Measurements from ENCODE around the gene OSBPL10.

OSBPL10 gene

DNA sequence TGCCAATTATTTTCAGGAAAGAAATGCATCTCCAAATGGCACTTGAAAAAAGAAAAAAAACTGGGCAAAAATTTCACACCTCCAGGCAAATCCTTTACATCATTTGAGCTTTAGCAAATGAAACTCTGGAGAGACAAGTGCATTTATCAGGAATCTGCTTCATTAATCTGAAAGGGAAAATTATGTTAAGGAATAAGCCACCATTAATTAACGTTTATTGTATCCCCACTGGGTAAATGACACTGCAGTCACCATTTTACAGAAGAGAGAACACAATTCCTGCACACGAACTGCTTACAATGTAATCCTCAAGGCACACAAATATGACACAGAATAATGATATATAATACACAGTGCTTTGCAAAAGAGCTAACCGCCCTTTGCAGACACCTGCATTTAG, 217.3 kb downstream of the OSBPL10 start:
- DNase-seq, result no peak

DNA sequence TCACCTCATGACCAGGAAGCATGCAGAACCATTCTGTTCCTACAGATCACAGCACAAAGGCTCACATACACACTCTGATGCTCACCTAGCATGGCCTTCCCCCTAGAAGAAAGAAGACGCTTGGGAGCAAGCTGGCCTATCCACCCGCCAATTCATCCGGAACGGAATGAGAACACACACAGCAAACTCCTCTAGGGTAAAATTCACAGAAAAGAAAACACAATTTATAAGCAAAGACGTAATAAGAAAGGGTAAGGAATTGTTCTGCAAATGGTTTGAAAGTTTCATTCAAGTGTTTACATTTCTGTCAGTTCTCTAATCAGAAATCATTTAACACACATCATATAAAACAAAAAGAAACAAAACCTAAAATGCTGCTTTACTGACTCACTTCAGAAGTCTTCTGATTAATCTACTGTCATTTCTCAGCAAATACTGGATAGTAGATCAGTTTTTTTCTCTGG, 218.1 kb downstream of the OSBPL10 start:
- DNase-seq, result no peak

DNA sequence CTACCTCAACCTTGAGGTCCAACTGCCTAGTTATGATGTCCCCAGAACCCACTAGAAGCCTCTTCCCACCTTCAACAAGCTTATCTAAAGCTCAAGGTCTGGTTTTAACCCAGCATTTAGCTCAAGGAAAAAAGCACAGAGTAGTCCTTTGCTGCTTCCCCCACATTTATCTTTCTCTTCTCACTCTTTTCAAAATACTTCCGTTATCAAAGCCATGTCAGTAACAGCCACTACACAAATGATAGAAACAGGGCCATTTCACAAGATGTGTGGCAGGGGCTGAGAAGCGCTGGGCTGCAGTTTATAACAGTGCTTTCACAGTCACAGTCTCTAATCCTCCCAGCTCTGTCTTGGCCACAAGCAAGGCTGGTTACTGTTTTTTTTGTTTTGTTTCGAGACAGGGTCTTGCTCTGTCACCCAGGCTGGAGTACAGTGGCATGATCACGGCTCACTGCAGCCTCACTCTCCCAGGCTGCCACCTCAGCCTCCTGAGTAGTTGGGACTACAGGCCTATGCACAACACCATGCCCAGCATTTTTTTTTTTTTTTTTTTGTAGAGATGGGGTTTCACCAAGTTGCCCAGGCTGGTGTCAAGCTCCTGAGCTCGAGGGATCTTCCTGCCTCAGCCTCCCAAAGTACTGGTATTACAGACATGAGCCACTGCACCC, 218.8 kb downstream of the OSBPL10 start:
- no peak for DNase-seq

DNA sequence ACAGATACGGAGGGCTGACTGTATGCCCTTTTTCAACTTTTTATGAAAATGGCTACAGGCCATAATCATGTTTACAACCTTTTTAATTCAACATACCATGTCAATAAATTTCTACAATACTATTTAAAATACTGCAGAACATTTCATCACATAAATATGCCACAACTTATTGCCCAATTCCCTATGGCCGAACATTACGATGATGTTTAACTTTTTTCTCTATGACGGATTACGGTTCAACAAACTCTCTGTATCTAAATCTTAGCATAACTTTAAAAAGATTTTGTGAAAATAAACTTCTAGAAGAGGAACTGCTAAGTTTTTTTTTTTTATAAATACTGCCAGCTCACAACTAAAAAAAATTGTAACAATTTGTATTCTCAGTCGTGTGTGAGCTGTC, 220.4 kb downstream of the OSBPL10 start:
- no peak for DNase-seq

DNA sequence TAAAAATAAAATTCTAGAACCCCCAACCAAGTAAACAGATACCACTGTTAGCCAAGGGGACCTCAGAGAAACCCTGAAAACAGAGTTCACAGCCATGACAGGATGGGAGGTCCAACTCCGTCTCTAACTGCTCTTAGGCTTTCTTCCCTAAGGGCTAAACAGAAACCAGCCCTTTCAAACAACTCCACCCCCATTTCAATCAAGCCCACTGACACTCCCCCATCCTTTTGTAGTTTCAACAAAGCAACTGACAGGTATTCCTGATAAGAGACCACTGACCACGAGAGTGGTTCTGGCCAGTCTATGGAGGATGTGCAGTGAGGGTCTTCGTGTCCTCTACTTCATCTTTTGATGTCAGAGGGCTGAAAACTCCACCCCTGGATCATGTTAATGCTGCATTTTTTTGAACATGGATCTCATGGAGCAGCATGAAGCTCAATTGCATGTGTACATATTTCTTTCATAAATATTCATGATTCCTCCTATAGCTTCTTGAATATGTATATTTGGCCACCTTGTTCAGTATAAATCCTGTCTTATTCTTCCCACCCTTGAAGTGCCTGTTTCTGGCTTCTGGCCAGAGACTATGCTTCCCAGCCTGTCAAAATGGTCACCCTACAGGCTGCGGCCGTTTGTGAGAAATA, 222.6 kb downstream of the OSBPL10 start:
- DNase-seq, result no peak

DNA sequence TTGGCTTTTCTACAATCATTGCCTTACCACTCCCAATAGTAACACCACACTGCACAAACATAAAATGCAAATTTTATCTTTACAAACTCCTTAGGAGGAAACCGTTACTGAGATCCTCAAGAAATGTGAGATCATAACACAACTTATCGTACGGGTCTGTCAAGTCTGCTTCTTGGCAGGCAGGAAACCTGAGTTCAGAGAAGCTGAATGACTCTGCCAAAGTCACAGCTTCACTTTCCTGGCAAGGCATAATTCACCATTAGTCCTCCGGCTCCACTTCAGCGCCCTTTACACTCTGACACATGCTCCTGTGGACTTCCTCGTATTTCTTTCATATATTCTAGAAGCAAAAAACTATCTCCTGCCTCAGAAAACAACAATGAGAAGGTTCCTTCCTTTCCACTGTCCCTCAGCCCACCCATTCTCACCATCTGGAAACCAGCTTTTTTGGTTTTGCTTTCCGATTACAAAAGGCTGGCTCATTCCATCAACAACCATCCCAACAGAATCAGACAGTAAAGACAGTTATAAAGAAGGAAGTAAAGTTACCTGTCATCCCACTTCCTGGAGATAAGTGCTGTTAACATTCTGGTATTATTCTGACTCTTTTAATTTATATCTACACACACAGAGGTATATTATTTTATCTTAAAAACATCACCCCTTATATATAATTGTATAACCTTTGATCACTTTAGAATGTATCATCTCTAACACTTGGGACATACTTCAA, 225.0 kb downstream of the OSBPL10 start:
- no peak for DNase-seq

DNA sequence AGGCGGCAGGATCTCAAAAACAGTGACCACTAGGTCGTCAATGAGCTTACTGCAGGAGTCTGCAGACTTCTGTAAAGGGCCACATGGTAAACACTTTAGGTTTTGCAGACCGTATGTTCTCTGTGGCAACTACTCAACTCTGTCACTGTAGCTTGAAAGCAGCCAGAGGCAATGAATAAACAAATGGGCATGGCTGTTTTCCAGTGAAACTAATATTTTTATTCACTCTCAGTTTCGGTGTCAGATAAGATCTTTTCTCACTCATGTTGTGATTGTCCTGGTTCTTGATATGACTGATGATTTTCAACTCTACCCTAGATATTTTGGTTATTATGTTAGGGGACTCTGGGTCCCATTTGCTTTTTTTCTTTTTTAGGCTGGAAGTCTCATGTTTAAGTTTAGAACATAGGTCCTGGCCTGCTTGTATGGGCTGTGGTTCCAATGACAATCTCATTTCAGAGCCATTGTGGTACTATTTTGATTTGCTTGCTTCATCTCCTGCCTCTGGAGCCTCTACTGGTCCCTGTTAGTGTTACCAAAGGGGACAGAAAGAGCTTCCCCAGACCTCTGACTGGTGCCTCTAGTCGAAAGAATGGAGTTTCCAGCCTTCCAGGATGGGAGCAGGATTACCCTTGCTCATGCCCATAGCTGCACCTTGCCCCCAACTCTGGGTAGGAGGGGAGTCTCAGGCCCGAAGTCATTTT, 226.3 kb downstream of the OSBPL10 start:
- DNase-seq, result no peak

DNA sequence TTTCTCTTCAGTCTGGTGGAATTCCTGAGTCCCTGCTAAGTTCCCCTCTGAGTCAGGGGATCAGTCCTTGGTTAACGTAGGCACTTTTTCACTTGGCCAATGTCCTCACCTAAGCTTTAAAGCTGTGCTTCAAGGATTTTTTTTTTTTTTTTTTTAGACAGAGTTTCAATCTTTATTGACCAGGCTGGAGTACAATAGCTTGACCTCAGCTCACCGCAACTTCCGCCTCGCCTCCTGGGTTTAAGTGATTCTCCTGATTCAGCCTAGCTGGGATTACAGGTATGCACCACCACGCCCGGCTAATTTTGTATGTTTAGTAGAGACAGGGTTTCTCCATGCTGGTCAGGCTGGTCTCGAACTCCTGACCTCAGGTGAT, 228.0 kb downstream of the OSBPL10 start:
- no peak for DNase-seq

DNA sequence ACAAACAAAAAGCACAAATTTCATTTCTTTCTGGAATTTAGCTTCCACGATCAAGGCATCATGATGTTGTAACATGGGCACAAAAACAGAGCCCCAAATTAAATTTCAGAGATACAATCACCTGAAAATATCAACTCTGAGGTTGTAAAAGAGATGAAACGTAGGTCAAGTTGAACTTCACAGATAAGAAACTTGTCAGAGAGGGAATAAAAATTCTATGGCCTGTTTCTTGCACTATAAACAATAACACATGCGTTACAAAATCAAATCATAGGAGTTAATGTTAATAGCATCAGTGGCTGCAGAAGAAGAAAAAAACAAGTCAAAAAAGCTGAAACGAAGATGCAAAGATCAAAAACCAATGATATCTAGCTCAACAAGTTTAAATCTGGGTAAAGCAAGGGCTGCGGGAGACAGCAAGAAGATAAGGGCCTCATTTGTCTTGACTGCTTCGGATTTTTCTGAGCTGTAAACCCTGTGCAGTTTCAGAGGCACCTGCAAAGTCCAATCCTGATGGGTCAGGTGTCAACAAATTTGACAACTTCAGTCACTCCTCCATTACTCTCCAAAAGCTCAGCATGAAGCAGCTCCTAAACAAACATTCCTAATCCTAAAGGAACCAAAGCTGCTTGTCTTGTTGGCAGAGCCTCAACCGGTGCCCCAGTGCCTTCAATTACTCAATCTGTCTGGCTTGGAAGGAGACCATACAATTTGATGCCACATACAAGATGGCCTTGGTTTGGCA, 228.6 kb downstream of the OSBPL10 start:
- DNase-seq, result no peak

DNA sequence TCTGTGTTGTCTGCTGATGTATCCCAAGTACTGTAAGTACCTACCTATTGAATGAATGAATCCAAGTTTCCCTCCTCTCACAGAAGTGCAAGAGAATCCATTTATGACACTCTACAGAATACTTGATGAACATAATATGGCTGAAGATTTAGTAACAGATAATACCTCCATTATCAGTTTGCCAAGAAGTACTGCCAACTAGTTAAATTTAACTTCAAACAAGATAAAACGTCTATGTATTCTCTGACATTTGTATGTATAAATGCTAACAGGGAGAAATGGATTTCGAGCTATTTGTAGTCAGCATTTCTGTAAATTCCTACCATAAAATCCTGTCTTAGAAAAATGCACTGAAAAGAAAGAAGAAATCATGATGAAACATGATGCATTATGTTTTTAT, 230.7 kb downstream of the OSBPL10 start:
- DNase-seq, result no peak

DNA sequence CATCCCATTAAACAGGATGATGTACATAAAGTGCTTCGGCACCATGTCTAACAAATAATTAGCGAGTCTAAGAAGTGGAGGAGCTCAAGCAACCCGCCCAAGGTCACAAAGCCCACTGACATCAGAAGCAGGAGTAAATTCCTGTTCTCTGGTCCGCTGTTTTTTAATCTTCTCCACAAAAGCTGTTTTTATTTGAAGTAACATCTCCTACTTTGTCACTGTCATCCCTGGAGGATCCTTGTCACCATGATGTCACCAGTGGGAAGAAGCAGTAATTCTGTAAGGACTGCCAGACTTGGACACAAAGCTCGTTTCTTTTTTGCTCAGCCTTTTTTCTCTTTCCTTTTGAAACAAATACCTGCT, 232.1 kb downstream of the OSBPL10 start:
- DNase-seq, result no peak

DNA sequence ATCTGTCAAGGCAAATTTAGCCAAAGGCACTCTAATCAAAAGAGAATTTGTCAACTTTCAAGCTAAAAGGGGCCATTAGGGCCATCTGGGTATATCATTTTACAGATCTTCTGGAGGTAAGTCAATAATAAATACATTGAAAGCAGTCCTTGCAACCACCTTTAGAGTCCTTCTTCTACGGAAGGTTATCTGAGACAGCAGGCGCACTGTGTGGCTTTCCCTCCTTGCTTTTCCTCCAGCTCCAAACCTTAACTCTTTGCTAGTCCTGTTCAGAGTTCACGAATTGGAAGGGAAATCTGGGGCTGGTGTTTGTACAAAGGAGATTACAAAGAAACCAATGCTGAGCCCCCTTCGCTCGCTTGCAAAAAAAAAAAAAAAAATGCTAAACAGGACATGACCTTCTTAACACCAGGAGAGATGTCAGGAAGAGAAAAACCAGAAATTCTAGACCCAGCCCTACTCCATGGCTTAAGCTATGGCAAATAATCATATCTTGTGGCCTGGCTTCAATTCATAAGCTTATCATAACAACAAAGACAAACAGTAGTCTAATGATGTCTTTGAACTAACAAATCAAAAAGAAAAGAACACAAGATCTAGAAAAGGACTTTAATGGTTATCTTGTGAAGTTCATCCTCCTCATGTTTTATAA, 232.7 kb downstream of the OSBPL10 start:
- DNase-seq, result no peak

DNA sequence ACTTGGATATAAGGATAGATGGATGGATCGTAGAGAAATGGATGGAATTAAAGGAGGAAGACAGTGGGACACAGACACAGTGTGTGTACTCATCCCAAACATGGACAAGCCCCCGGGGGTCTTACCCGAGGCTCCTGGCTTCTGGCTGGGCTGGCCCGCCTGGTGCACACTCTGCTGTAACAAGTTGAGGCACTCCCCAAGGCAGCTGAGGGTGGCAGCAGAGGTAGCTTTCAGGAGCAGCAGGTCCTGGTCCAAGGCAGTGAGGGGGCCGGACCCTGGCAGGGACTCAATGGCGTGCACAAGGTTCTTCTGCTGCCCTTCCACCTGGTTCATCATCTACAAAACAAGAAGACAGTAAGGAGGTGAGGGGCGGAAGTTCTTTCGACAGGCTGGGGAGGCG, 233.3 kb downstream of the OSBPL10 start:
- DNase-seq, result no peak

DNA sequence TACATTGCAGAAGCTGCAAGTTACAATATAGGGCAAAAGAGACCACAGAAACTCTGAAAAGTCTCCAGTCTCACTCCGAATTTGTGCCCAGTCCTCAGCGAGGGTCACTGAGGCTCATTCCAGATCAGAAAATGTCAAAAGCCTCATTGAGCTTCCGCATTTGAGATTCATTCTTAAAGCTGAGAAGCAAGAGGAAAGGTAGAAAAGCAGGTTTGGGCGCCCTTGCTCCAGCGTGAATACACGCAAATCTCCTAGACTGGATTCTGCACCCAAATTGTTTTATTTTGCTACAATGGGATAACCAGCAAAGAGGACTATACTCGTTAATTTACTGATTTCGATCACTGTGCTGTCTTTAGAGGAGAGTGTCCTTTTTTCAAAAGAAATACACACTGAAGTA, 236.1 kb downstream of the OSBPL10 start:
- DNase-seq, result no peak

DNA sequence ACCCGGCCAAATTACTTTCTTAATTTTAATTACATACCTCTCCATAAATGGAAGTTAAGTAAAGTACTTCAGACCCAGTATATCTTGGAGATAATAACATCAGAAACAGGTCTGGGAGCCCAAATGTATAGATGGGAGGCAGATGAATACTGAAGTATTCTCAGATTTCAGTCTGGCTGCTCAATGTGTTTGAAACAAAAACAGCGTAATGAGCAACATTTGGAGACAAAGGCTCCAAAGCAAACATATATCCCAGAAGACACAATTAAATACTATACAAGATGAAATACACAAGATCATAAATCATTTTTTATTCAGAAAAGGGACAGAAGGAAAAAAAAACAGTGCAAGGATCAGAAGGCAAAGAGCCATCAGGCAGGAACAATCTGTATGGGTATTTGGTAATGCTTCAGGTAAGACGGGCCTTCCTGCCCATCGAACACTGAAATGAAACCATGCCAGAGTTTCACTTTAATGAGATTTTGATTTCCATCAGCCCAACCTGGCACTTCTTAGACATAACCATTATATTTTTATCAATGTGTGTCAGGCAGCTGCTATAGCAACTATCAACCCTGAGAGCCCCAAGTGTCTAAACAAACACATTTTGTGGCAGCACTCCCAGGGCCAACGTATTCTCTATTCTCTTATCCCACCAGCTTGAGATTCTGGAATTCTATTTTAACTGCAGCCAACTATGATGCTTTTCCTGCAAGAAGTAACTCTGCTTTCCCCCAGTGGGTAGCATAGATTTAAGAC, 237.6 kb downstream of the OSBPL10 start:
- no peak for DNase-seq

DNA sequence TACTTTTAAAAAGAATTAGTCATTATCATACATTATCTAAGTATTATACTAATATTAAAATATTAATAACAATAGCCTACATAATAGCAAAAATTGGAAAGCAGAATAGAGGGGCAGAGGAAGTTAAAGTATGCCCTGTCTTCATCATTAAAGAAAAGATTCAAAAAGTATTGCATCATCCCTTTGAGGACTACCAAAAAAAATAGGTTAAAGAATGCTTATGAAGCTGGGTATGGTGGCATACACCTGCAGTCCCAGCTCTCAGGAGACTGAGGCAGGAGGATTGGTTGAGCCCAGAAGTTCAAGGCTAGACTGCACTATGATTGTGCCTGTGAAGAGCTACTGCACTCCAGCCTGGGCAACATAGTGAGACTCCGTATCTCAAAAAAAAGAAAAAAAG, 240.7 kb downstream of the OSBPL10 start:
- DNase-seq, result no peak

DNA sequence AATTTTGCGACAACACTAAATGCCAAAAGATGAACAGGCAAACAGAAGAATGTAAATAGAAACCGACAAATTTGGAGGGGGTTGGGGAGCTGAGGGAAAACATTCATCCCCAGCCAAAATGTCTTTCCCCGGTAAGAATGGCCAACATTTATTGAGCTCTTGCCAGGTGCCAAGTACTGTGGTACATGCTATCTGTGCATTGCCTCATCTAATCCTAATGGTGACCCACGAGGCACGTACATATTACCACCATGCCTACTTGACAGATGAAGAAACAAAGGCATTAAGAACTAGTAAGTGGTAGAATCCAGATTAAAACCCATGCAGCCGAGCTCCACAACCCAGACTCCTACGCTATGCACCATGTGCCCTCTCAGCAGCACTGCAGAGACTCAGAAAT, 242.7 kb downstream of the OSBPL10 start:
- no peak for DNase-seq

DNA sequence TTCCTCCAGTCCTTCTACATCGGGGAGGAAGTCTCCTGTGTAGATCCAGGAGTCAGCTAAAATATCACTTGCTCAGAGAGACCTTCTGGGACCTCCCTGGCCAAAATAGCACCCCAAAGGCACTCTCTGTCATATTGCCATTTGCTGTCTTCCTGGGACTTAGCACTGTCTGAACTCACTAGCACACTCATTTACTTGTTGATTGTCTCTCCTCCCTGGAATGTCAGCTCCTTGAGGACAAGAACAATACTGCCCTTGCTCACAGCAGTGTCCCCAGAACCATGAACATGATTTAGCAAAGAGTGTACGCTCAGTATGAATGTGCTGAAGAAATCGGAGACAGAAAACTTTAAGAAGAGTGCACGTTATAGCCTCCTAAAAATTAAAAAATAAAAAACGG, 245.4 kb downstream of the OSBPL10 start:
- no peak for DNase-seq

DNA sequence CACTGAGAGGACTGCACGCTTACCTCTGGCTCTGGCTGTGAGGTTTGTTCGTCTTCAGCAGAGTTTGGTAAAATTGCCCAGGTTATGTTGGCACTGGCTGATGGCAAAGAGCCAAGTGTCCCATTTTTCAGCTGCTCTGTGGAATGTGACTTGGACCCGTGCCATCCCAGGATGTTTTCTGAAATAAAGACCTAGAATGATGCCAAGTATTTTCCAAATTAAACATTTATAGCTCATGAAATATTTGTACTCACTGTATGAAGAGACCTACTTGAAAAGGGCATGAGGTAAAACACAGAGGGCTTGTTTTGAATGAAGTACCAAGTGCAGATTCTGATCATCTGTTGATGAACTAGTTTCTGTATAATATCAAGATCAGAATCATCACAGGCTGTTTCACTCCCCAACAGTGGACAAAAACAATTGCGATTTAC, 247.8 kb downstream of the OSBPL10 start:
- DNase-seq, result no peak

DNA sequence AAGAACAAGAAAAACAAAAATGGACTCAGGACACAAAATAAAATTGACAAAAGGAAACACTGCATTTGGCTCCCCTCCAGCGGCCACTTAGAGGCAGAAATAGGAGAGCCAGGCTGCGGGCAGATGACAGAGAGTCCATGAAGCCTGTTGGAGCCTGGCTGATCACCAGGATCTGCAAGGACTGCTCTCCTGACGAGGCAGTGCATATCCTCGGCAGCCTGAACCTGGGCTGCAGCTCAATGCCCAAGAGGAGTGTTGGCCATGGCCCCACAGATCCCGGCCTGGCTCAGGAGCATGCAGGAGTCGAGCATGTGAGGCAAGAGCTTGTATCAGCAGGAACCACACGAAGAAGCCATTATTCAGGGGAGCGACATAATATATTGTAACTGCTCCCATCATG, 248.5 kb downstream of the OSBPL10 start:
- no peak for DNase-seq

DNA sequence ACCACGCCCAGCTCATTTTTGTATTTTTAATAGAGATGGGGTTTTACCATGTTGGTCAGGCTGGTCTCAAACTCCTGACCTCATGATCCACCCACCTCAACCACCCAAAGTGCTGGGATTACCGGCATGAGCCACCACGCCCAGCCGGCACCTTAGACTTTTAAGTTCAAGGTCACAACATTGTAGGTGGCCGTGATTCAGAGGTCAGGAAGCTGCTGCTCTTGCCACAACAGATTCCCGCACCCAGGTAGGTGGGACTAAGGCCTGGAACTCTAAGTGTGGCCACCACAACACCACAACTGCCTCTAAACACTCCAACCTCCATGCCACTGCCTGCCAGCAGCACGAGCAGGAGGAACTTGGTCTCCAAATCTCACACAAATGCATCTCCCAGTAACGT, 251.5 kb downstream of the OSBPL10 start:
- DNase-seq, result no peak

DNA sequence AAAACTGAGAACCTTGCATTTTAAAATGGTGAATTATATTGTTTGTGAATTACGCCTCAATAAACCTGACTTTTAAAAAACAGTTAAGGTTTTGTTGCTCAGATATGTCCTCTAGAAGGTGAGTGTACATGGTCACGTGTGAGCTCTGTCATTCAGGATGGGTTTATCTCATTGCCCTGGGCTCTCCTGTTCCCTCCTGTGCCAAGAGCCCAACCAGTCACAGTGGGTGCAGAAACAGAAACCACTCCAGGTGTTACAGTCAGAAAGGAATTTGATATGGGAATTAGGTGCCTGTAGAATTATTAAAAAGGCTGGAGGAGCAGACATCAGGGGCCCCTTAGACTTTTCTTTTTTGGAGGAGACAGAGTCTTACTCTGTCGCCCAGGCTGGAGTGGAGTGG, 252.0 kb downstream of the OSBPL10 start:
- no peak for DNase-seq

Data from SW 1271 (cell line).